ENCODE measurements around the gene GRAMD2A.

The GRAMD2A gene

DNA sequence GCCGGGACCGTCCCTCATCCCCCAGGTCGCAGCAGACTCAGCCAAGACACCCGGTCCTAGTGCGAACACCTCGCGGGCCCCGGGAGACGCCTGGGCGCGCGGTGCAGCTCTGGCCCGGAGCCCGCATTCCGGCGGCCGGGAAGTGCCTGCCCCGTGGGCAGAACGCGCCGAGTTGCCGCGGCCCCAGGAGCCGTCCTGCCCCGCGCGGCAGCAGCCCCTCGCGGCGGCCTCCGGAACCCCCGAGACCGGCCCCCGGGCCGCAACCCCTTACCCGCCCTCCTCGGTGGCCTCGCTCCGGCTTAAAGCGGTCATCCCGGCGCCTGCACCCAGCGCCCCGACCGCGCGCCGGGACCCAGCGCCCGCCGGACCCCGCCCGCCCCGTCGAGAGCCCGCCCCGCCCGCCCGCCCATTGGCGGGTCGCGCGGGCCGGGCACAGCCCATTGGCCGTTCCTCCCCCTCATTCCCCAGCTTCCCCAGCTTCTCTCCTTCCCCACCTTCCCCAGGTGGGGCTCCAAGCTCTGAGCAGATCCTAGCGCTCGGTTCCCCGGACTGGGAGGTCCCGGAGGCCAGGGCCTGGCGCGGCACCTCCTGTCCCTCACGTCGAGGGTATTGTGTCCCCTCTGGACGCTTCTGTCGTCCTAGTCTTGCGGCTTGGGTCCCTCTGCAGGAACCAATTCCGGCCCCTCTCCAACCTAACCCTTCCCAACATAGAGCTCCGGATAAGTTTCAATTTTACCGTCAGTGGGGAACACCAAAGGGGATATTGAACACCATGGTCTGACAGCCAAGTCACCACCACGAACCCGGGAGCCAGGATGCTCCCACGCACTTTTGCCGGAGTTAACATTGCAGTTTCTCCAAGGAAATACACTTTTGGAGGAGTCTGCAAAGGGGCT, at the start of gene GRAMD2A:
GRAMD2A (minus strand) TSS at position 328 of the 896 bp plus-strand sequence.
- DNase-seq: peak; percentile 59

DNA sequence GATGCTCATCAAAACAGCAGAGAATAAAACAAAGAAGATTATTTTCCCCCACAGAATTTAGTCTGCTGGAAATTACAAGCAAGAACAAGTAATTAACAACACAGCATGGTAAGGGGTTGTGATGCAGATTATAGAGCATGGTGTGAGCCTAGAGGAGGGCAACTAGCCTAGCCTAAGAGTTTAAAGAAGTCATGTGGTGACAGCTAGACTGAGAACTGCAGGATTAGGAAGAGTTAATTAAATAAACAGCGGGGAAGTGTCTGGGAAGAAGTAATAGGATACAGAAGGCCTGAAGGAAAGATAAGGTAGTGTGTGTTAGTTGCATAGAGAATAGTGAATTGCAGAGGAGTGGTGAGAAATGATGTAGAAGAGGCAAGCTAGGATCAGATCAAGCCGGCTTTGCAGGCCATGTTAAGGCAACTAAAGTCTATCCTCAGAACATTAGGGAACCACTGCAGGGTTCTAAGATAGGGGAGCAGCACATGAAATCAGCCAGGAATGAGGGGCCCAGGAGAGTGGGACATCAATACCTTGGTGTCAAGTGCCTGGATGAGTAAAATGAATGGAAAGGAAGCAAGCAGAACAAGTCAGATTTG, 45.3 kb upstream of the GRAMD2A start:
- no peak for DNase-seq

DNA sequence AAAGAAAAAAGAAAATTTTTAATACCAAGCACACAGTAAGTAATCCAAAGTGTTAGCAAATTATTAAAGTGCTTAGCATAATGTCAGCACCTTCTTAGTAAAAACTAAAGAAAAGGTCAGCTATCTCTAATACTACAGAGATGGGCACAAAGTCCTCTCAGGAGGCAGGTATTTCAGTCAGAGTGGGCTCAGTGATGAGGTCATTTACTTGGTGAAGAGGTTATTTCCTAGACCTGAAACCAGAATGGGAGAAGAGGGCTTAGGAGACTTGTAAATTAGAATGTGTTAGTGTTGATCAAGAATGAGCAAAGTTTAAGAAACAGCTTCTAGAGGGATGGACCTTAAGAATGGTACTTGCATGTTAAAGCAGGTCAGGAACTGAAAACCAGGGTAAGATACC, 42.1 kb upstream of the GRAMD2A start:
- DNase-seq: no peak

DNA sequence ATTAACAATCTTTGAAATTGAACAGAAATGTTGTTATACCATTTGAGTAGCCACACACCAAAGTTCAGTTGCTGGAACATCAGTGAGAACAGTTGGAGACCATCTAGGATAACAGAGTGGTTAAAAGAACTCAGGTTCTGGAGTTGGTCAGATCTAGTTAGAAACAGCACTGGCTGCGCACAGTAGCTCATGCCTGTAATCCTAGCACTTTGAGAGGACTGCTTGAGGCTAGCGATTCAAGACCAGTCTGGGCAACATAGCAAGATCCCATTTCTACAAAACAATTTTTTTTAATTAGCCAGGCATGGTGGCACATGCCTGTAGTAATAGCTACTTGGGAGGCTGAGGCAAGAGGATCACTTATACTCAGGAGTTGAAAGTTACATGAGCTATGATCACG, 41.0 kb upstream of the GRAMD2A start:
- no peak for DNase-seq

DNA sequence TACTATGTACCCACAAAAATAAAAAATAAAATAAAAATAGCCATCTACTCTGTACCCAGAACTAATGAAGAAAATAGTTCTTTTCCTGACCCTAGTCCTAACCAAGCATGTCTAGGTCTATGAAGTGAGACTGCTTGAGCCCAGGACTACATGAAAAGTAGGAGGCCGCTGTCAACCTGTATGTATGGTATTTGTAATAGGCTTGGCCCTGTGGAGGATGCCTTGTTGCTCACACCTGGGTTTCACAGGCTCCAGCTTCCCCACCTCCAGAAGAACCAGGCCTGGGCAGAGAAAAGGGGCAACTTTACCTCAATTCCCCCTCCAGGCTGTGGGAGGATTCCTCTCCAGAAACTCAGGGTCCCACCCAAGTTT, 40.3 kb upstream of the GRAMD2A start:
- DNase-seq: no peak

DNA sequence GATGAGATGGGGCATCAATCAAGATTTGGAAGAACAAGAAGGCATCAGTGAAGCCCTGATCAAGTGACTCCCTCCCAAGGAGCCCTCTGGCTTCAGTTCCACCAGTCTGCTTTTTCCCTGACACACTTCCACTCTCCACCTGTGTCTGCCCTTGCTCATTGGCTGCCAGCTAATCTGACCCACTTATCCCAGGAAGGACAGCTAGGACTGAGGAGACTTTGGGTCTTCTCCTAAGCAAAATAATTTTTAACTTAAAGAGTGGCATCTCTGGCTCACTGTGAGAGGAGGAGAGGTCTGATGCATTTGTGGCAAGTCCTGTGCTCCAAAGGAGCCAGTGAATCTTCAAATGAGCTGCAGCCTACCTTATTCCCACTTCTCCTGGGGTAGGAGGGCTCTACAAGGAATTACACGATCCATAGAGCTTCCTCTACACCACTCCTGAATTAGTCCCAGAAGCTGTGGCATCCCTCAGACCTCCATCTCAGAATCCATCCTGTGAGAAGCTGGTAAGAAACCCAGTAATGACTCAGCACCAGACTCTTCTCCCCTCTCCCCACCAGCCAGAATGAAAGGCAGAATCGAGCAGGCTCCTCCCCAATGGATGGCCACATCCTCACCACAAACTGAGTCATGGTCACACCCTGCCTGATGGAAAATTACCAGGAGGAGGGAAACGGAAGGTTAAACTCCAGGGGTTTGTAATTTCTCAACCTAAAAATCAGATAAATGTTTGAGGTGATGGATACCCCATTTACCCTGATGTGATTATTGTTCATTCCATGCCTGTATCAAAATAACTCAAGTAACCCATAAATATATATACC, 39.7 kb upstream of the GRAMD2A start:
- no peak for DNase-seq

DNA sequence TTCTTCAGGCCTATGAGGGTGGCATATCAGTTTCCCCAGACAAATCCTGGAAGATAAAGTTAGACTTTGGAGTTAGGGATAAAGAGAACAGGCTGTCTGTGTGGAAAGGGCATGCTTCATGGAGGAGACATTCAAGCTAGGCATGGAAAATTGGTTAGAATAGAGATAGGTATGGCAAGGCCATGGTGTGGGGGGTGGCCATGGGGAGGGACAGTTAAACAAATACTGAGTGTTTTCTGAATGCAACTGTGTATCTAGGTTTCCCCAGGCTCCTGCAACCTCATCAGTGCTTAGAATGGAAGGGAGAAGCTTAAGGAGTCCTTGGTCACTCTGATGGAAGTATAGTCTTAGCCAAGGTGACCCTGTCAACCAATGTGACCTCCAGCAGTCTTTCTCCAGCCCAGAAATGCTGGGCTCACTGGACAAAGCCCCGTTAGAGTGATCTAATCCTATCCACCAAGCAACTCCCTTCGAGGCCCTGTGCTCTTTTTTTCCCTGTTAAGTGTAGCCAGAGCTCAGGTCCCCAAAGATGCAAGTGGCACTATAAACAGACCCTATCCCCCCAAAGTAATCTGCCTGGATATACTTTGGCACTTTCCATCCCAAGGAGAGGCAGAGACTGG, 38.9 kb upstream of the GRAMD2A start:
- DNase-seq: no peak

DNA sequence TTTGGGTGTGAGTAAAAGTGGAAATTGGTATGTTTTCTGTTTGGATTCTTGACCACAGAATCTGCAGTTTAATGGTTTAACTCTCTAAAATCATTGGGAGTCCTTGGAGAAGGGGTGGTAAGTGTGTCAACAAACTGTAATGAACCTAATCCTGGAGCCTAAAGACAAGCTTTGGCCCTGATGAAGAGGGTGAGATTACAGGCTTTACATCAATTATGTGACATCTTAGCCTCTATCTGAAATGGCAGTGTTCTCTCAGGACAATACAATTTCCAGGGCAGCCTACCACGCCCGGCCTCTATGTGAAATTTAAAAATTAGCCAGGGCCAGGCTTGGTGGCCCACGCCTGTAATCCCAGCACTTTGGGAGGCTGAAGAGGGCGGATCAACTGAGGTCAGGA, 37.7 kb upstream of the GRAMD2A start:
- no peak for DNase-seq

DNA sequence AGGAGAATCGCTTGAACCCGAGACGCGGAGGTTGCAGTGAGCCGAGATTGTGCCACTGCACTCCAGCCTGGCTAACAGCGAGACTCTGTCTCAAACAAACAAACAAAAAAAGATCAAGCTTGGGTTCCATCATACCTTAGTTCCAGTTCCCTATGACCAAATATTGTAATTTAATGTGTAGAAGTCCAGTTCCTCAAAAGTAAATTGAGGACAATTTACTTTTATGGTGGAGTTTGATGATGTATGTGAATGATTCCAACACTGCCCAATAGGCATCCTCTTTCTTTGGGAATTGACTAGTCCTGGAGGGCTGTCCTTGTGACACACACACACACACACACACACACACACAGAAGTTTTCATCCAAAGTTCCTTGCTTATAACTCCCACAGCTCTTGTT, 36.2 kb upstream of the GRAMD2A start:
- DNase-seq: no peak

DNA sequence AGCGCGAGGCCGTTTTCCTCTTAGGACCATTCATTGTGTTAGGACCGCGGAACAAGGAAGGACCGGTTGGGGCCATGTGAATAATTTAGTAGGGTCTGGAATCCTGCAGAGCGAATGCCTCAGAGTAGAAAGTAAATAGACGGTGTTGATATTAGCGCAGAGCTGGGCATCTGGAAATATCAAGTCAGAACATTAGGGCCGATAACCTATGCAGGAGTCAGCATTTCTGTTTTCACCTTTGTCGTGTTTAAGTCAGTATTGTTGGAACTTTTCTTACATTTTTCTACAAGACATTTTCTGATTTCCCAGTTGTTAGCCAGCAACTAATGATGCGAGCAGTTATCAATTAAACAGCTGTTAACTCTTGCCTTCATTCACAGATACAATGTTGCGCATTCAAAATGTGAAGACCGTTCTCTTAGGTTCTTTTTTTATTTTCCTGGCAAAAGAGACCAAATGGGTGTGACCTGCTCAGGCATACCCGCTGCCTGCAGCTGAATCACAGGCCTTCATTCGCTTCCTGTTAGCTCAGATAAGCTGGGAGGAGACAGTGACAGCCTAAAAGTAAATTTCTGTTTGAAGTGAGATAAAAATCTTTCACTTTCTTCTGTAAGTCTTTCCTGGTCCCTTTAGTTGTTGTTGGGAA, 34.4 kb upstream of the GRAMD2A start:
- peak; percentile 69 for DNase-seq

DNA sequence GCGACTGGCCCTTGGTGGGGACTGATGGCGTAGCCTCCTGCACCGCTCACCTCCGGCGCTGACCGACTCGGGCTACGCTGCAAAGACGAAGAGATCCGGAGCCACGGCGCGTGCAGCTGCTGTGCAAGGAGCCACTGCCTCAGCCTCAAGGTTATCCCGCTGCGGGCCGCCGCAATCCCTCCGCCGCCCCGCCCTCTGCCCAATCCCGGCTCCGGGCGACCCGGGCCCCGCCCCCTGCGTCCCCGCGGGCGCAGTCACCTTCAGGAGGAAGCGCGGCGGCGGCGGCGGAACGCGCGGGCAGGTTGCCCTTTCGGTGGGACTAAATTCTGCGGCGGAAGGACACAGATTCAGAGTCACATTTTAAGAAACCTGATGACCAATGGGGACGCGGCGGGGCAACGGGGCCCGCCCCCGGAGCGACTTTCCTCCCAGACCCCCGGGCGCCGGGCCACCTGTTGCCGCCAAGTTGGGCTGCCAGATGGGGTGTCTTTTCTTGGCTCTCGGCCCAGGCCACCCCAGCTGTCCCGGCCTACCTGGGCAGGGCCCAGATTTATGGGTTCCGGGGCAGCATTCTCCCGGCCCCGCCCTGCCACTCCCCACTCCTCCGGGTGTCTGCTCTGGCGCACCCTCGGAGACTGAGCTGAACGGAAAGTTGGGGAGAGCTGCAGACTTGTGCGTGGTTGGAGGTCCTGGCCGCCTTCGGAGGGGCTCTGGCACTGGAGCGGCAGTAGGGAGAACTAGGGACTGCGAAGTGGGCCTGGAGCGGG, 33.7 kb upstream of the GRAMD2A start, which contains the start of gene PKM:
PKM (minus strand) TSS at position 125 of the 767 bp plus-strand sequence. CDS start 12,093 bp downstream, outside the sequence.
- peak; percentile 97 for DNase-seq

DNA sequence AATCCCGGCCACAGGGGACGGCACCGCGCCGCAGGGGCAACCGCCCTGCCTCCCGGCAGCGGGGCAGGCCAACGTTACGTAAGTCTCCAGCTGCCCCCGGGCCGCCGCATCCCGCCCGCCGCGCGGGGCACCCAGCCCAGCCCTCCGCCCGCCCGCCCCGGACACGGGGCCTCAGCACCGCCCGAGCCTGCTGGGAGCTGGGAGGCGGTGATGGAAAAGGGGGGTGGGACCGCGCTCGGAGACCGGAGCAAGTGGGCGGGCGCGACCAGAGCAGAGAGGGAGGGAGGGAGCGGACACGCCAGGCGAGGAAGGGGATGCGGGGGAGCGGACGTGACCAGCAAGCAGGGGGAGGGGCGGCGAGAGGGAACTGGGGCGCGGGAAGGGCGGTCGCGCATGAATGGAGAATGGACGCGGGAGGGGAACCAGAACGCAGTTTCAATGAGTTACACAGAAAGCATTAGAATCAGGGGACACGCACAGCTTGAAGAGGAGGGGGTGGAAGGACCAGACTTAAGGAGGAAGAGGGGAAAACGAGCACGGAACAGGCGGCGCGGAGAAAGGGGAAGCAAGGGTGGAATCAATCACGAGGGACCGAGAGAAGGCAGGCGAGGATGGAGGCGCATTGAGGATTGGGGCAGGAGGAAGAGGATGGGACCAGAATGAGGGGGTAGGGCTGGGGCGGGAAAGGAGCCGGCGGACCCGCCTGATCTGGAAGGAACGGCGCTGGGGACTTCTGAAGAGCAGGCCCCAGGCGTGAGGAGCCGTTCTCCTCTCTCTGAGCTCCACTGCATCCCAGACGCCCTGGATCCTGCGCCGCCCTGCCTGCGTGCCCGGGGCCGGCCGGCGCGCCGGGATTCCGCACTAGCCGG, 32.8 kb upstream of the GRAMD2A start:
- DNase-seq: peak; percentile 79

DNA sequence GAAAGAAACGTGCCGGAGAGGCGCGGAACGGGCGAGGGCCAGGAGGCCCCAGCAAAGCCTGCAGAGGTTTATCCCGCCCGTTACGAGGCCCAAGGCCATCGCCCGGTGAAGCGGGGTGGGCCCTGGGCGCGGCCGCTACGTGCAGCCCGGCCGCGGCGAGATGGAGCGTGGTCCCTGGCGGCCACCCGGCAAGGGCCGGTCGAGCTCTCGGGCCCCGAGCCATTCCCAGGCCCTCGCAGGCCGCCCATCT, 32.3 kb upstream of the GRAMD2A start:
- no peak for DNase-seq

DNA sequence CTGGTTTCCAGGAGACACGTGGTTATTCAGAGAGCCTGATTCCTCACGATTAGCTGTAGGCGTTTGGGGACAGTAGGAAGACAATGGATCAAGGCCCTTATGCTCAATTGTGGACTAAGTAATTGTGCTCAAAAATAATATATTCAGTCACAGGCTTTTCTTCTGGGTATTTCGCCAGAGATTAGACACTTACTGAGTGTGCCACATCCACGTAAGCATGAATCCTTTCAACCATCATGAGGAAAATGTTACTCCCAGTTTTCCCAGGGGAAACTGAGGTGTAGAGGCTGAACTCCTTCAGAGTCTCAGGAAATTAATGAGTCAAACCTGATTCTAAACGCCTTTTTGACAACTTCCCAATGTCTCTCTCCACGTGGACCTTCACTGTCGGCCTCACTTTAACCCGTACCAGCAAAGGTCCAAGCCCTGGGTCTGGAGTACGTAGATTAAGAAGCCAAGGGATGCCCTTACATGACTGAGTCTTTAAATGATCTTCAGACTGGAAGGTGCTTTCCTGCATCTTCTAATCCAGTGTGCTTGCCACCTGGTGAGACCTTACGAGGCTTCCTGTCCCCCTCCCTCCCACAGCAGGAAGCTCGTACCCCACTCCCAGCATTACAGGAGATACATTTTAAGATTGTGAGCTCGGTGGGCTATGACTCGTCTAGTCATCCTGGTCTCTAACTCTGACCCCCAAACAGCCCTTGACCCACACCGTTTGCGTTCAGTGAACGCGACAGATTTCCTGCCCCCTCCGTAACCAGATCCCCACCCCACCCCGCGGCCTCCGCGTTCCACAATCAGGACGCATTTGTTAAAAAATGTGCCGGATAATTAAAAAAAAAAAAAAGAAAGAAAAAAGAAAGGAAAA, 31.7 kb upstream of the GRAMD2A start:
- no peak for DNase-seq

DNA sequence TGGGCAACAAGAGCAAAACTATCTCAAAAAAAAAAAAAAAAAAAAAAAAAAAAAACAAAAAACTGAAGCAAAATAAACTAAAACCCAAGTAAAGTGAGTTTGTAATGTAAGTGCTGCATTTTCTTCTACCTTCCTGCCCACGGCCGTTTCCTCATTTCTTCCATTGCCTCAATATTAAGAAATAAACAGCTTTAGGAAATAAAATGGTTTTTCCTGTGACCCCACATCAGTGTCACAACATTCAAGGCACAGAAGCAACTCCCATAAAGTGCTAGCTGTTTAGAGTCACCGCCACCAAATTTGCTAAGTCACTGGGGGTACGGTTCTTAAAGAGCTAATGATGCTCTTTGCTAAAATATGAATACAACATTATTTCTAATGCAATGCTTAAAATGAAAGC, 30.1 kb upstream of the GRAMD2A start:
- DNase-seq: no peak

DNA sequence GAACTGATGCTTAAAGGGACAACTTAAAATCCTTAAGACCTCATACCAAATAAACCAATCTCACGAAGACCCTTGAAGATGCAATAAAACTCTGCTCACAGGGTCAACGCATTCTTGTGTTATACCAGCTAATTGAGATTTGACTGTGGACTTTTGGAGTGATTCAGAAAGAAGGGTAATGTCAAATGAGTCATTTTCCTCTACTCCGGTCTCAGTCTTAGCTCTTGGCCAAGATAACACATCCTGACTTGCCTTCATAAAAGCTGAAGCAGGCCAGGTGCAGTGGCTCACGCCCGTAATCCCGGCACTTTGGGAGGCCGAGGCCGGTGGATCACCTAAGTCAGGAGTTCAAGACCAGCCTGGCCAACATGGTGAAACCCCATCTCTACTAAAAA, 29.6 kb upstream of the GRAMD2A start:
- DNase-seq: no peak

DNA sequence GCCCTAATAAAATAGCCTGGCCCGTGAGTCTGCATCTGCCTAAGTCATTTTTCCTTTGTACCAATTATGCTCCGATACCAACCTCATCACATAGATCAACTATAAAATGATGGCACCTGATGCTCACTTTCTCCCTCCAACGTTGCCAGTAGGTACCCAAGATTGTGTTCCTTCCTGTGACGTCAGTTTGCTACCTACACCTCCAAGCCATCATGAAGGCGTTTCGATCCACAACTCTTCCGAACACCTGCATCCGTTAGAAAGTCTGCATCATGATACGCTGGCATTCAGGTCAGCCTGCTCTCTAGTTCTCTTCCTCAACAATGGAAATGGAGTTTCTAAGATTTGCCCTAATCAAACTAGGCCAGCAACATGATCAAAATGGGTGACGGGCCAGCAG, 25.7 kb upstream of the GRAMD2A start:
- DNase-seq: no peak

DNA sequence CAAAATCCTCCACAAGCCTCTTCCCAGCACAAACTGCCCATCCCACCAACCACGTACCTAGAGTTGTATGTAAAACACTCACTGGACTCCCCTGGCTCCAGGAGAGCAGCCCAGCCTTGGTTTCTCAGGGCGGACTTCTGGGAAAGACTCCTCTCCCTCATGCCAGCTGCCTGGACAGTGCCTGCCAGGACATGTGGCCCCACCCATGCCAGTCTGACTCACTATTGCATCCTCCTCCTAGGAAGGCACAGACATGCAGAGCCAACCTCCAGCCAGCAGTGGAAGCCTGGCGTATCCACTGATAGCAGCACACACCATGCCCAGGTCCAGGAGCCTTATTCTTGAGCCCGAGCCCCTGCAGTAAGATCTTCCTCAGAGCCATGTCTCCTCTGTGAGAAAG, 24.8 kb upstream of the GRAMD2A start:
- no peak for DNase-seq

DNA sequence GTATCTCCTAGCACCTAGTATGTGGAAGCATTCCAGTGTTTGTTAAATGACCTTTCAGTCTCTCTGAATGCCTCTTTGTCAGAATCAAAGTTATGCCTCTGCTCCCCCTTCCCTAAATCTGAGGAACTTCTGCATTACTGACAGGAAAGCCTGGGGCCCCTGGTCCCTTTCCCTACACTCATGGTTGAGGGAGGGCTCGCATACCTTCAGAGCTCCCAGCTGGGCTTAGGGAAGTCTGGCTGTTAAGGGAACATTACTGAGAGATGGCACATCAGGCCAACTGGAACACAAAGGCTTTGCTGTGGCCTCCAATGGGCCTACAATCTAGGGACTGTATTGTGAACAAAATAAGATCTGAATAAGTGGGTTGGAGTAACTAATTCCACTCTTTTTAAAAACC, 23.1 kb upstream of the GRAMD2A start:
- no peak for DNase-seq

DNA sequence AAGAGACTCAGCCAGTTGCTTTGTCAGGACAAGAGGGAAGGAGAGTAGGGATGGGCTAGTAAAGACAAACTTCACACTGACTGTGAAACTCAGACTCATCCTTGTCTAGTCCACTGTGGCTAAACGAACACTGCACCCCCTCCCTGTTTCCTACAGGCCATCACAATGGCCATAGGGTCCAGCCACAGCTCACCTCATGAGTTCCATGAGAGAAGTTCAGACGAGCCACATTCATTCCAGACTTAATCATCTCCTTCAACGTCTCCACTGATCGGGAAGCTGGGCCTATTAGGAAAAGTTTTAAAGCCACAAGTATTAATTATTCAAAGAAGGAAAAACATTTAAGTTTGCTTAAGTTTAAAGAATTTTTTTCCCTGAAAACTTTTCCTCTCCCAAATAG, 19.6 kb upstream of the GRAMD2A start:
- no peak for DNase-seq

All from NCI-H774 (cell line).